K562 (cell line): ENCODE measurements around the gene ALDOC. TPM values are rescaled to one million over a fixed set of nuclear protein-coding genes. Genes with fewer than 3 reads are reported as not detected.
A peak's percentile ranks its signal among the peaks of the same experiment; 100 is the strongest.

Source experiments
- ATAC-seq: fragments of 200-7000 bp; cut with Tn5 transposase; 3 replicates; pipeline ENCODE4 v1.9.1; 2020; ENCODE audit warnings: moderate library complexity
- BruUV-seq: library from RNA; stranded (reverse); fragments of 400-500 nt; replicated peaks from 2 replicates; lab custom pipeline; 2021; lab: Mats Ljungman, UMichigan
- CTCF ChIA-PET: fragments of 300-600 bp; formaldehyde crosslinking; extraction: SDS; loops from one replicate; lab custom pipeline; 2021; ENCODE audit warnings: low intra/inter-chr PET ratio; lab: Yijun Ruan, JAX
- POLR2A ChIA-PET: fragments of 300-600, 350-650 bp; sonication (Branson Sonifier 250); formaldehyde crosslinking; extraction: SDS; loops from one replicate; lab custom pipeline; 2021; ENCODE audit warnings: antibody characterized with exemption, inconsistent platforms; lab: Yijun Ruan, JAX
- DNase-seq, 4 experiments: peaks; one replicate each; pipeline versions ENCODE4 v3.0.0 to v3.0.0-alpha.2; 2011 to 2018; ENCODE audit warnings: low spot score in 3 of 4, mixed read lengths in 3 of 4; ENCODE audit errors: extremely low read depth in 1 of 4
- FAIRE-seq: peaks from 2 replicates; lab custom pipeline; 2011; peaks lifted over from hg19 to GRCh38; lab: Jason Lieb, UNC
- H2AFZ ChIP-seq: 2 replicates; pipeline ENCODE4 v1.6.0; 2011; ENCODE audit warnings: low read depth, low read length, control low read depth, inconsistent platforms
- H3K27ac ChIP-seq: fragments of 200-600 bp; 3 replicates; pipeline ENCODE4 v1.8.0; 2011; ENCODE audit warnings: low read depth, mild to moderate bottlenecking, control low read depth, inconsistent platforms, low read length, moderate library complexity, mixed read lengths; ENCODE audit errors: extremely low read depth
- H3K27me3 ChIP-seq, 2 experiments: fragments of 300-600 bp in 1 of 2; 2 replicates in 1 of 2; 3 replicates in 1 of 2; pipeline versions ENCODE4 v1.6.0 to v1.8.0; 2011; ENCODE audit warnings: inconsistent platforms in 2 of 2, low read length in 2 of 2, mild to moderate bottlenecking in 1 of 2, mixed read lengths in 1 of 2, moderate library complexity in 1 of 2; ENCODE audit not compliant: control insufficient read depth in 2 of 2, insufficient read depth in 2 of 2
- H3K36me3 ChIP-seq: fragments of 300-600 bp; 3 replicates; pipeline ENCODE4 v1.8.0; 2011; ENCODE audit warnings: mild to moderate bottlenecking, low read length, inconsistent platforms; ENCODE audit not compliant: control insufficient read depth, insufficient read depth
- H3K4me1 ChIP-seq, 2 experiments: fragments of 200-600 bp in 1 of 2; replicated peaks in 1 of 2; 2 replicates in 1 of 2; 3 replicates in 1 of 2; pipeline versions ENCODE4 v1.5.1 to v1.8.0; 2011; ENCODE audit warnings: inconsistent platforms in 2 of 2, low read length in 2 of 2, mild to moderate bottlenecking in 1 of 2, mixed read lengths in 1 of 2, moderate library complexity in 1 of 2; ENCODE audit not compliant: control insufficient read depth in 2 of 2, insufficient read depth in 2 of 2
- H3K4me2 ChIP-seq: 2 replicates; pipeline ENCODE4 v1.6.1; 2011; ENCODE audit warnings: low read length, control low read depth, inconsistent platforms, mixed read lengths; ENCODE audit not compliant: insufficient read depth
- H3K4me3 ChIP-seq: fragments of 200-600 bp; sonication (generic), shearing (Covaris generic); 2 replicates; pipeline ENCODE4 v1.5.1; 2016; ENCODE audit warnings: control low read depth, inconsistent platforms
- H3K79me2 ChIP-seq: fragments of 200-600 bp; 3 replicates; pipeline ENCODE4 v1.8.0; 2011; ENCODE audit warnings: low read length, inconsistent platforms; ENCODE audit not compliant: control insufficient read depth, insufficient read depth
- H3K9ac ChIP-seq, 2 experiments: 2 replicates each; pipeline versions ENCODE4 v1.6.0 to v1.6.1; 2011; ENCODE audit warnings: low read depth in 2 of 2, low read length in 2 of 2, control low read depth in 1 of 2, inconsistent platforms in 1 of 2, mild to moderate bottlenecking in 1 of 2, mixed read lengths in 1 of 2; ENCODE audit not compliant: insufficient read depth in 1 of 2
- H3K9me1 ChIP-seq: one replicate; pipeline ENCODE4 v1.6.0; 2011; ENCODE audit warnings: inconsistent platforms, mild to moderate bottlenecking, low read length, moderate library complexity; ENCODE audit not compliant: control insufficient read depth, insufficient read depth
- H3K9me3 ChIP-seq: replicated peaks from 2 replicates; pipeline ENCODE4 v1.5.1; 2011; ENCODE audit warnings: low read depth, low read length, inconsistent platforms; ENCODE audit not compliant: control insufficient read depth, insufficient read depth
- H4K20me1 ChIP-seq: replicated peaks from 2 replicates; pipeline ENCODE4 v1.6.1; 2011; ENCODE audit warnings: low read length, inconsistent platforms, mixed read lengths; ENCODE audit not compliant: control insufficient read depth, insufficient read depth
- C11orf30 ChIP-seq: fragments of 450-650 bp; IDR thresholded peaks from 2 replicates; pipeline ENCODE4 v1.6.1; 2016; ENCODE audit warnings: low read depth, mild to moderate bottlenecking
- CBX8 ChIP-seq: fragments of 200-600 bp; sonication (generic); IDR thresholded peaks from 2 replicates; pipeline ENCODE4 v1.6.1; 2012; ENCODE audit warnings: borderline replicate concordance, mixed run types, low read depth, mild to moderate bottlenecking, moderate library complexity, mixed read lengths, low read length, control low read depth, inconsistent platforms; ENCODE audit not compliant: poor library complexity, severe bottlenecking; ENCODE audit errors: extremely low read depth
- ETV5 ChIP-seq: sonication (generic); formaldehyde crosslinking; IDR thresholded peaks from 2 replicates; pipeline ENCODE4 v1.4.0; 2020; ENCODE audit warnings: low read depth, mild to moderate bottlenecking, missing genetic modification reagents
- GATA2 ChIP-seq: sonication (generic); formaldehyde crosslinking; IDR thresholded peaks from 2 replicates; pipeline ENCODE4 v1.4.0; 2020; ENCODE audit warnings: mild to moderate bottlenecking, missing genetic modification reagents
- GTF2F1 ChIP-seq: IDR thresholded peaks from 2 replicates; pipeline ENCODE4 v1.6.1; 2011; ENCODE audit warnings: low read depth, low read length, improper control_type of control experiment
- KLF13 ChIP-seq: fragments of 450-650 bp; IDR thresholded peaks from 2 replicates; pipeline ENCODE4 v1.6.1; 2016; ENCODE audit warnings: missing genetic modification characterization, low read depth, mild to moderate bottlenecking, missing compliant biosample characterization, moderate library complexity, borderline replicate concordance
- MTF1 ChIP-seq: fragments of 250-450 bp; sonication (Bioruptor Pico); IDR thresholded peaks from 2 replicates; pipeline ENCODE4 v1.9.0; 2021; ENCODE audit warnings: moderate library complexity, mild to moderate bottlenecking, inconsistent platforms, borderline replicate concordance
- OTX1 ChIP-seq: fragments of 450-650 bp; formaldehyde crosslinking; IDR thresholded peaks from 2 replicates; pipeline ENCODE4 v1.4.0; 2022; ENCODE audit warnings: mild to moderate bottlenecking
- ZBTB1 ChIP-seq: sonication (generic); formaldehyde crosslinking; IDR thresholded peaks from 2 replicates; pipeline ENCODE4 v1.8.1; 2023; ENCODE audit warnings: missing genetic modification reagents, low read depth, mild to moderate bottlenecking, borderline replicate concordance
- ZNF253 ChIP-seq: fragments of 250-450 bp; sonication (Bioruptor Pico); conservative IDR thresholded peaks from 2 replicates; pipeline ENCODE4 v1.6.1; 2021; ENCODE audit warnings: mild to moderate bottlenecking
- ZNF639 ChIP-seq, 2 experiments: fragments of 200-800 bp in 1 of 2; sonication (Bioruptor generic) in 1 of 2; sonication (generic) in 1 of 2; formaldehyde crosslinking in 1 of 2; IDR thresholded peaks in 1 of 2; conservative IDR thresholded peaks in 1 of 2; 2 replicates each; pipeline versions ENCODE4 v1.5.0 to v1.6.1; 2016 to 2020; ENCODE audit warnings: missing compliant biosample characterization in 1 of 2, missing genetic modification characterization in 1 of 2, missing genetic modification reagents in 1 of 2
- WGBS: fragments of 100-300 bp; shearing (Covaris generic); methylation state at CpG from one replicate; pipeline ENCODE4 v1.1.6; 2016; ENCODE audit warnings: low coverage, mixed read lengths; ENCODE audit not compliant: insufficient coverage; ENCODE audit errors: missing lambda C conversion rate; 5-methylcytosine and 5-hydroxymethylcytosine counted together
- in situ Hi-C: fragments of 300-500 bp; cut with MboI; formaldehyde crosslinking; loops from 4 replicates; pipeline ENCODE4 v1.15.0; 2018; ENCODE audit warnings: inconsistent platforms, mixed read lengths
- intact Hi-C: fragments of 100-400 bp; cut with micrococcal nuclease; formaldehyde crosslinking; loops from 2 replicates; pipeline ENCODE4 v1.14.2; 2022
- polyA plus RNA-seq, 8 experiments: library from polyadenylated mRNA; depleted of rRNA in 4 of 8; stranded (reverse) in 5 of 8; unstranded in 3 of 8; fragments of >200 nt; fragmentation: Nextera tagmentation in 2 of 8; fragmentation: Illumina TruSeq in 1 of 8; extraction: Ambion mirVana in 2 of 8; extraction: Trizol in 1 of 8; gene quantifications; 2 replicates each; pipeline versions ENCODE4 v1.2.1 to v1.2.3, GENCODE V29; 2011 to 2014; ENCODE audit warnings: inconsistent platforms in 1 of 8, missing spikeins in 1 of 8
- total RNA-seq, 7 experiments: library from RNA; depleted of rRNA in 6 of 7; stranded (reverse); fragments of >200 nt in 6 of 7; fragmentation: Illumina TruSeq in 2 of 7; extraction: Trizol in 2 of 7; gene quantifications; 2 replicates each; pipeline versions ENCODE4 v1.2.1 to v1.2.3, GENCODE V29; 2011 to 2021; ENCODE audit warnings: low replicate concordance in 1 of 7
- TF ChIP-seq, protein P1 (sequence below): sonication (generic); formaldehyde crosslinking; IDR thresholded peaks from 2 replicates; pipeline ENCODE4 v1.8.0; 2022; ENCODE audit warnings: missing genetic modification reagents, mild to moderate bottlenecking, moderate library complexity, borderline replicate concordance

ALDOC gene
- total and polyA plus RNA-seq, 9 of the 15 experiments (the other 6 are each of a cell fraction or from before 2014, with no cell fraction given) = 43.2 to 263 (median 99.2) TPM

DNA sequence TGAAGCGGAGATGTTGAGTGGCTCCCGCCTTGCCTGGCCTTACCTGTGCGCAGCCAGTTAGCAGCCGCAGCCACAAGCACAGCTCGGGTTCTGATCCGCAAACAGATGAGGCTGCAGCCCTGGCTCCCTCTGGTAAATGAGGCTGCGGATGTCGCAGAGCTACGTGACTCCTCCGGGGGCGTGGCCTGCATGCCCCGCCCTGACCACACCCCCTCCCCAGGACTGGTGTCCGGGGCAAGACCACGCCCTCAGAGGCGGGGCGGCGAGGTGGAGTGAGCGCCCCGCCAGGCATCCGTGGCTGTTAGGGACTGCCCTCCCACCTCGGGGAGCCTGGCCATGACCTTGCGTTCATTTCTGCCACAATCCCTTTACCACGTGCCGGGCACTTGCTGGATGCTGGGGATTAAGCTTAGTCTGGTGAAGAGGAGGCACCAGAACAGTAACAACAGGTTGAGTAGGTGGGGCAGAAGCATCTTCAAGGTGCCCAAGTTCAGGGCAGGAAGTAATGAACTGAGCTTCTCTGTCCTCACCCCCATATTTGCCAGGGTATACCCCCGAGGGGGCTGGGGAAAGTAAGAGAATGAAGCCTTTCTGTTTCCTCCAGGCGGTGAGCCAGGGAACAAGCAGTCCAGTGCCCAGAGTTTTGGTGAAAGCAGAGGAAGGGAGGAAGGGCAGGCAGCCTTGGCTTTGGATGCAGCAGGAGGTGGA lies at the start of gene ALDOC (continued):
- TF ChIP-seq ZNF639 (CRISPR knock-in tag; conservative IDR thresholded peaks at IDR 0.05 in 1 of 2, IDR thresholded peaks at IDR 0.05 in 1 of 2) = peak in 1 of 2 experiments; percentile 43; a peak in 1 of 4 replicates
- TF ChIP-seq OTX1 (CRISPR knock-in tag) = 0 out of 2 replicates have a peak, but pooled peaks have one; percentile 7
- TF ChIP-seq C11orf30 = no peak

DNA sequence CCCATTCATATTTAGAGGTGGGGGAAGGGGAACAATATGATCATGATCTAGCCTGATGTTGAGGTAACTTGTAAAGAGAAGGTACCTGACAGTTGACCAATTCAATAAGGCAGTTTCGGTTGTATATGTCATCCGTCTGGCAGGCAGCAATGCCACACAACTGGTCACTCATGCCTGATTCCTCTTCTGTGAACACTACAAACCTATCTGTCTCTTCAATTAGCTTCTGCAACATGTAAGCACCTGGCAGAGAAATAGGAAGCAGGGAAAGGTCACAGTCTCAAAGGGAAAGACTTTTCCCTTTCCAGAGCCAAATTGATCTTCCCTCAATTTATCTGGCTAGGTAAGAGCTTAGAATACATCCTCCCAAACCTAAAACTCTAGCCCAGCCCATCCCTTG lies 47.5 kb upstream of the ALDOC start:
- no peak for DNase-seq
- POLR2A ChIA-PET = interaction anchor here (0.6 to 1.7 kb wide), 6 partner anchors 11 to 99 kb away, joined by 3 to 7 read pairs (median 4); partner anchors contain the start of gene RPL23A
- no TSS peak for BruUV-seq
- Histone ChIP-seq H3K4me3 (no peak overlapping the region), H3K27ac (no peak overlapping the region), H3K36me3 (peaks cover 94% of the 10 kb centered on the region), H4K20me1 (no peaks in the 10 kb centered on the region), H3K4me1 (no peaks in the 10 kb centered on the region), H3K9me3 (no peaks in the 10 kb centered on the region), H3K9me1 (no peaks in the 10 kb centered on the region), H3K79me2 (no peaks in the 10 kb centered on the region), H3K4me2 (no peak overlapping the region), H3K9ac (no peak overlapping the region), H3K27me3 (no peaks in the 10 kb centered on the region), H2AFZ (no peak overlapping the region)
- CTCF ChIA-PET = no interaction called here
- TF ChIP-seq CBX8 = no peak
- TF ChIP-seq, protein P1, sequence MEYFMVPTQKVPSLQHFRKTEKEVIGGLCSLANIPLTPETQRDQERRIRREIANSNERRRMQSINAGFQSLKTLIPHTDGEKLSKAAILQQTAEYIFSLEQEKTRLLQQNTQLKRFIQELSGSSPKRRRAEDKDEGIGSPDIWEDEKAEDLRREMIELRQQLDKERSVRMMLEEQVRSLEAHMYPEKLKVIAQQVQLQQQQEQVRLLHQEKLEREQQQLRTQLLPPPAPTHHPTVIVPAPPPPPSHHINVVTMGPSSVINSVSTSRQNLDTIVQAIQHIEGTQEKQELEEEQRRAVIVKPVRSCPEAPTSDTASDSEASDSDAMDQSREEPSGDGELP (CRISPR knock-in tag) = no peak
- TF ChIP-seq ZNF253 = no peak
- TF ChIP-seq ETV5 (CRISPR knock-in tag) = no peak
- TF ChIP-seq GTF2F1 = no peak
- no peak for TF ChIP-seq MTF1 (CRISPR knock-in tag)
- TF ChIP-seq GATA2 (CRISPR knock-in tag) = no peak
- TF ChIP-seq ZBTB1 = no peak
- no peak for TF ChIP-seq KLF13 (tag)
- FAIRE-seq = no peak
- 96% methylated on average over 2 of the region's 2 CpGs for WGBS
- no peak for ATAC-seq
- intact Hi-C loops = no loop called here
- in situ Hi-C loops = no loop called here
